Thoracic aorta (tissue), 2 donors: Measurements from ENCODE around the gene MRPS33. TPM values are rescaled to one million over a fixed set of nuclear protein-coding genes. Genes with fewer than 3 reads are reported as not detected.

Experiments used
- ATAC-seq: fragments of 150-250 bp; one replicate; pipeline ENCODE4 v1.8.0; 2017; ENCODE audit warnings: low read depth; ENCODE audit not compliant: insufficient number of reproducible peaks, low FRiP score
- DNase-seq: peaks from one replicate; pipeline ENCODE4 v3.0.0-alpha.2; 2020; ENCODE audit warnings: low spot score
- H3K27ac ChIP-seq, 2 donors: fragments of 200-600 bp; sonication (generic); 1 replicate in 1 of 2; 2 replicates in 1 of 2; pipeline ENCODE4 v1.5.1; 2016; ENCODE audit warnings: mild to moderate bottlenecking in 2 of 2, moderate library complexity in 2 of 2
- H3K27me3 ChIP-seq: fragments of 200-600 bp; sonication (generic); replicated peaks from 2 replicates; pipeline ENCODE4 v1.6.0; 2016; ENCODE audit warnings: mild to moderate bottlenecking; ENCODE audit not compliant: insufficient read depth
- H3K36me3 ChIP-seq: fragments of 200-600 bp; sonication (generic); one replicate; pipeline ENCODE4 v1.5.1; 2016
- H3K4me1 ChIP-seq, 2 donors: fragments of 200-600 bp; sonication (generic); 1 replicate in 1 of 2; 2 replicates in 1 of 2; pipeline versions ENCODE4 v1.5.1 to v1.6.0; 2016; ENCODE audit warnings: low read depth in 2 of 2, mild to moderate bottlenecking in 1 of 2; ENCODE audit not compliant: control insufficient read depth in 1 of 2
- H3K4me3 ChIP-seq: fragments of 200-600 bp; sonication (generic); 2 replicates; pipeline ENCODE4 v1.5.1; 2016; ENCODE audit warnings: mild to moderate bottlenecking
- H3K9me3 ChIP-seq: fragments of 200-600 bp; sonication (generic); 2 replicates; pipeline ENCODE4 v1.5.1; 2016
- total RNA-seq, 2 donors: library from RNA; depleted of rRNA; stranded (reverse); fragments of >200 nt; gene quantifications; one replicate each; pipeline versions ENCODE4 v1.1.0 to v1.2.3, GENCODE V29; 2016
- TF ChIP-seq, protein P1 (sequence below): fragments of 200-600 bp; sonication (generic); IDR thresholded peaks from one replicate; pipeline ENCODE4 v1.5.1; 2019; ENCODE audit warnings: antibody characterized with exemption

The MRPS33 gene
- total RNA-seq, 2 donors from 2014 or later = 8.0 to 13.9 TPM

DNA sequence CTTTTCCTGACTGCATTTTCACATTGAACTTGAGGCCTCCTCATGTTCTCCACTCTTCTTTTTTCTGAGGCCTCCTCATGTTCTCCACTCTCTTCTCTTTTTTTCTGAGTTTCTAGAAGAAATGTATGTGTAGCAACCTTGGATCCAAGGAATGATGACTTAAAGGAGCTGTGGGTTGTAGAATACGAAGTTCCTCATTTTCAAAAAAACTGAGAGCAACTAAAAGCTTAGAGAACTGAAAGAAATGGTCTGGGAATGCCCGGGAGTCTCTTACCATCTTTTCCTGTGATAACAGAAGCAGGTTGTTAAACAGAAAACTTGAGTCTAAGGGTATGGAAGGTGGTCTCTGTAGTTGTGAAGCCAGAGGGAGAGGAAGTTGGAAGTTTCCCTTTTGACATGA, 32.8 kb downstream of the MRPS33 start:
- no peak overlapping the region for H3K27ac ChIP-seq
- ATAC-seq = no peak
- no peak overlapping the region for H3K4me3 ChIP-seq
- no peaks in the 10 kb centered on the region for H3K27me3 ChIP-seq
- no peak for DNase-seq
- H3K9me3 ChIP-seq = peaks cover 8% of the 10 kb centered on the region
- no peaks in the 10 kb centered on the region for H3K4me1 ChIP-seq
- H3K36me3 ChIP-seq = no peaks in the 10 kb centered on the region
- TF ChIP-seq, protein P1, sequence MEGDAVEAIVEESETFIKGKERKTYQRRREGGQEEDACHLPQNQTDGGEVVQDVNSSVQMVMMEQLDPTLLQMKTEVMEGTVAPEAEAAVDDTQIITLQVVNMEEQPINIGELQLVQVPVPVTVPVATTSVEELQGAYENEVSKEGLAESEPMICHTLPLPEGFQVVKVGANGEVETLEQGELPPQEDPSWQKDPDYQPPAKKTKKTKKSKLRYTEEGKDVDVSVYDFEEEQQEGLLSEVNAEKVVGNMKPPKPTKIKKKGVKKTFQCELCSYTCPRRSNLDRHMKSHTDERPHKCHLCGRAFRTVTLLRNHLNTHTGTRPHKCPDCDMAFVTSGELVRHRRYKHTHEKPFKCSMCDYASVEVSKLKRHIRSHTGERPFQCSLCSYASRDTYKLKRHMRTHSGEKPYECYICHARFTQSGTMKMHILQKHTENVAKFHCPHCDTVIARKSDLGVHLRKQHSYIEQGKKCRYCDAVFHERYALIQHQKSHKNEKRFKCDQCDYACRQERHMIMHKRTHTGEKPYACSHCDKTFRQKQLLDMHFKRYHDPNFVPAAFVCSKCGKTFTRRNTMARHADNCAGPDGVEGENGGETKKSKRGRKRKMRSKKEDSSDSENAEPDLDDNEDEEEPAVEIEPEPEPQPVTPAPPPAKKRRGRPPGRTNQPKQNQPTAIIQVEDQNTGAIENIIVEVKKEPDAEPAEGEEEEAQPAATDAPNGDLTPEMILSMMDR = no peak

DNA sequence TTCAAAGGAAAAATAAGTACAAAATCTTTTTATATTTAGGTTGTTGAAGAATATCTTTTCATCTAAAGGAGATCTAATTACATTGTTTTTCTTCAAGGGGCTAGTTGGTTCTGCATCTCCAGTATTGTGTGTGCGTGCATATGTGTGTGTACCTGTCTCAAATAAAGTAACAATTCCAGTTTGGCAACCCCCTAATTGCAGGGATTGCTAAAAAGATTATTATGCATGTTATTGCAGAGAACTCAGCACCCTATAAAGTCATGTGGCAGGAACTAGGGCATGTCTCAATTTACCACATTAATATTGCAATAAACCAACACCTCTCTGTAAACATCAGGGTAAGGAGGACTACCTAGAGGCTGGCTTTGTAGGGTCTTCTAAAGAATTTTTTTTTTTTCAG, 37.0 kb downstream of the MRPS33 start:
- no peaks in the 10 kb centered on the region for H3K36me3 ChIP-seq
- DNase-seq = no peak
- no peak for ATAC-seq
- H3K27ac ChIP-seq = no peak overlapping the region
- H3K4me1 ChIP-seq = no peaks in the 10 kb centered on the region
- no peaks in the 10 kb centered on the region for H3K9me3 ChIP-seq
- TF ChIP-seq, protein P1 = no peak
- H3K4me3 ChIP-seq = no peak overlapping the region
- H3K27me3 ChIP-seq = no peaks in the 10 kb centered on the region

DNA sequence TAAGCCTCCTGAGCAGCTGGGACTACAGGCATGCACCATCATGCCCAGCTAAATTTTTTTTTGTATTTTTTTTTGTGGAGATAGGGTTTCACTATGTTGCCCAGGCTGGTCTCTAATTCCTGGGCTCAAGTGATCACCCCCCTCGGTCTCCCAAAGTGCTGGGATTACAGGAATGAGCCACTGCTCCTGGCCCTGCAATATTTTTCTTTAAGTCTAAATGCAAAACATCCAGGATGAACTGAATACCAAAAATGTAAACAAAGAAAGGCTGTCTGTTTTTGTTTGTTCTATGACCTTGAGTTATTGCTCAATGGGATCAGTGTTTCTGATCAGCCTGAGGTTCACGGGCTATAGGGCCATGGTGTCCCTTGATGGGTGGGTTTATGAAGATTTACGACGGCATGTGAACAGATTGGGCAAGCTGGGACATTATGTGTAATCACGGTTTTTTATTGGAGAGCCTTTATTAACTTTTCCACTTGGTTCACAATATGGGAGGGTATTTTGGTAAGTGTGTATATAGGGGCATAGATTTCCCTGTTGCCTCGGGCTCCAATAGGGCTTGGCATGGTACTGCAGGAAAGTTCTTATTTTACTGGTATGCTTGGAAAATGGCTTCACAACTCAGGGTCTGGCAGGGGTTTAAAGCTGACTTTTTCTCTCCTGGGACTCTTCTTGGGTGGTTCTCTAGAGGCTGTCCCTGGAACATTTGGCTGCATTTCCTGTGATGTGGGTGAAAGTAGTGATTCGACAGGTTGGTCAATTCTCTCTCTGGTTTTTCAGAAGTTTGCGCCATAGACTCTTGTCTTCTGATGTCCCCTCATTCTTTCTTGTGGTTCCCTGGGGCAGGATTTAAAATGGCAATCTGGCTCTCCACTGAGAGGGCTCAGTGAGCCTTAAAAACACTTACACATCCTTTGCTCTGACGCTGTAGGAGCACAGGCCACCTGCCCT, 41.6 kb downstream of the MRPS33 start:
- H3K4me3 ChIP-seq = no peak overlapping the region
- TF ChIP-seq, protein P1 = no peak
- no peaks in the 10 kb centered on the region for H3K36me3 ChIP-seq
- H3K9me3 ChIP-seq = no peaks in the 10 kb centered on the region
- H3K4me1 ChIP-seq = no peaks in the 10 kb centered on the region
- no peak overlapping the region for H3K27ac ChIP-seq
- DNase-seq (no peak), ATAC-seq (no peak)
- H3K27me3 ChIP-seq = no peaks in the 10 kb centered on the region

DNA sequence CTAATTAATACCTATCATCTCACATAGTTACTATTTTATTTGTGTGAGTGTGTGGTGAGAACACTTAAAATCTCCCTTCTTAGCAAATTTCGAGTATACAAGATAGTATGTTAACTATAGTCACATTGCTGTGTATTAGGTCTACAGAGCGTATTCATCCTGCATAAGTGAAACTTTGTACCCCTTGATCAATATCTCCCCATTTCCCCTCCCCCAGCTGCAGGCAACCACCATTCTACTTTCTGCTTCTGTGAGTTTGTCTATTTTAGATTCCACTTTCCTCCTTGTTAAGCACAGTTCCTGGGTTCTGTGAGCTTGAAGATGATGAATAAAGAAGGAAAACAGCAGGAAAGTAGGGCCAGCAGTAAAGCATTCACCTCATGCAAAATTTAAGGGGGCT, 42.4 kb downstream of the MRPS33 start:
- TF ChIP-seq, protein P1 = no peak
- H3K4me1 ChIP-seq = no peaks in the 10 kb centered on the region
- H3K9me3 ChIP-seq = no peaks in the 10 kb centered on the region
- DNase-seq = no peak
- no peaks in the 10 kb centered on the region for H3K27me3 ChIP-seq
- H3K36me3 ChIP-seq = no peaks in the 10 kb centered on the region
- no peak overlapping the region for H3K27ac ChIP-seq
- no peak for ATAC-seq
- H3K4me3 ChIP-seq = no peak overlapping the region

DNA sequence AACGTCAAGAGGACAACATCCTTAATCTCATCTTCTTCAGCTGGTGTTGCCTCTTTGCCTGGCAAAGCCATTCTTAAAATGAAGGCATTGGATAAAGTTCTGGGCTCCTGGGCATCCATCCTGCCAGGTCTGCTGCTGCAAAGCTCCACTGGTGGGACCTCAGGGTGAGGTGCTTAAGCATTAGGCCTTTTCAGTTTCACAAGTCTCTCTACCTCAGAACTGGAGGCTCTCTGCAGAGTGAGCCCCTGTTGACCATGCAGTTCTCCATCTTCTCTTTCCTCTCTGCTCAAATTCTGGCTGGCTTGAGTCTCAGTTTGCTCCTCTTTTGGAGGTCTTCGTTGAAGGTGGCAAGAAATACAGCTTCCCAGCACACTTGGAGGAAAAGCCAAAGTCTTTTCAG, 47.3 kb downstream of the MRPS33 start:
- TF ChIP-seq, protein P1 = no peak
- Histone ChIP-seq H3K27me3 (no peaks in the 10 kb centered on the region), H3K4me1 (no peaks in the 10 kb centered on the region), H3K36me3 (no peaks in the 10 kb centered on the region), H3K9me3 (peaks cover 3% of the 10 kb centered on the region), H3K4me3 (no peak overlapping the region), H3K27ac (no peak overlapping the region)
- no peak for ATAC-seq
- DNase-seq = no peak
